AG04449 (cell line): ENCODE measurements around the gene KY.

Experiments used
- CTCF ChIA-PET: fragments of 350-600 bp; formaldehyde crosslinking; extraction: SDS; loops from one replicate; lab custom pipeline; 2021; ENCODE audit warnings: antibody characterized with exemption; lab: Yijun Ruan, JAX
- POLR2A ChIA-PET: fragments of 400-600, 350-600 bp; formaldehyde crosslinking; extraction: SDS; loops from one replicate; lab custom pipeline; 2020; ENCODE audit warnings: antibody characterized with exemption, inconsistent platforms; lab: Yijun Ruan, JAX
- DNase-seq: peaks from one replicate; pipeline ENCODE4 v3.0.0-alpha.2; 2010; ENCODE audit warnings: low read depth, low spot score
- H3K4me3 ChIP-seq: 2 replicates; pipeline ENCODE4 v1.5.1; 2011; ENCODE audit warnings: low read depth, mild to moderate bottlenecking, control low read depth, low read length
- CTCF ChIP-seq: IDR thresholded peaks from one replicate; pipeline ENCODE4 v1.5.1; 2011; ENCODE audit warnings: mild to moderate bottlenecking, moderate library complexity, low read length, control low read depth, inconsistent platforms; ENCODE audit not compliant: insufficient read depth; ENCODE audit errors: missing control alignments

KY gene

DNA sequence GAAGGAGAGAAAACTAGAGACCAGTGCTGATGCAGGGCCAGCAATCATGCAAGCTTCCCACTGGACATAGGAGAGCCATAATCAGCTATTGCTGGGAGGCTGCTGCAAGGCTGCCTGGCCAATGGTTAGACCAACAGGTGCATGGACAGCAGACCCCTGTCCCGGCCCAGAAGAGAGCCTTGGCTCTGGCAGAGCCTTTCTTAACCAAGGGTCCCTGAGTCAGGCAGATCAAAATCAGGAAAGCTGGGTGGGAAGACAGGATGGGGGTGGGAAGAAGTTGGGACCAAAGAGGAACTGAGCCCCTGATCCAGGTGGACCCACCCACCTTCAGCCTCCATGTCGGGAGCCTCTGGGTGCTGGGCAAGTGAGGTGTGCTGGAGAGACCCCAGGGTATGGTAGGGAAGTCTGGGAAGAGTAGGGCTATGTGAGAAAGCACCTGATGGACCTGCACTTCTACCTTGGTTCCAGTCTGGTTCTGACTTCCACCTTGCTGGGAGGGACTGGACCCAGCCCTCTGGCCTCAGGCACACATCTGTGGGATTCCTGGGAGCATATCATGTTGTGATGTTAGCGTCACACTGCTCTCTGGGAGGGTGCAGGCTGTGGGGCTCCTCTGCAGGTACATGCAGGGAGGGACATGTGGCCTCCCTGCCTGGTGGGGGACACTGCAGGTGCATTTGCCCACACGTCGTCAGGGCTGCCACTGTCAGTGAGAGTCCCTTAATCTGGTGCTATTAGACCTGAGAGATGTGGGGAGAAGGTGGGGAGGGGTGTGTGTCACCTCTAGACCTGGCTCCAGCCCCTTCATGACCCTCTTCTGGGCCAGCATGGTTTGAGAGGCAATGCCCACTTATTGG lies 24.7 kb downstream of the KY start:
- no peak overlapping the region for H3K4me3 ChIP-seq
- ChIA-PET CTCF (interaction anchor here (1.4 to 2.8 kb wide), 2 partner anchors 15 to 129 kb away, joined by 3 to 16 read pairs; no protein-coding TSS in a partner anchor), POLR2A (no interaction called here)
- no peak for TF ChIP-seq CTCF
- DNase-seq: no peak

DNA sequence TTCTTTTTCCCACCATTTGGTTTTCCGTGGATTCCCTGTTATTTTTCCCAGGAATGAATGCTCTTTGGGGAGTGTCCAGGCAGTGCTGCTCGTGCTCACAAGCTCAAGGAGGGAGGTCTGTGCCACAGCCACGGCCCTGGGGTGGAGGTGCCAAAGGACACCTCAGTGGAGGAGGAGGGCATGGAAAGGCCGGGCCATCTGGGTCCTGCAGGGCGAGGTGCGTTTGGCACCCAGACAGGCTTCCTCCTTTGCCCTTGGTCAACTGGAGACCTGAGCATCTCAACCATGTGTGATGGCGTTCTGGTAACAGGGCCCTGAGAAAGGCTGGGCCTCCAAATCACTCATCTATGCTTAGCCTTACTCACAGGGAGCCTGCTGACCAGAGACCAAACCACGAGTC lies 25.4 kb downstream of the KY start:
- no peak for DNase-seq
- ChIA-PET POLR2A (no interaction called here), CTCF (interaction anchor here (1.4 kb wide), 1 partner anchor 16 kb away, joined by 3 read pairs; no protein-coding TSS in a partner anchor)
- H3K4me3 ChIP-seq: no peak overlapping the region
- TF ChIP-seq CTCF: no peak

GRCh38 chr3:134624537-134625287 lies 26.1 kb downstream of the KY start:
- H3K4me3 ChIP-seq: no peak overlapping the region
- CTCF ChIA-PET: interaction anchor here (1.0 to 1.4 kb wide), 3 partner anchors 16 to 131 kb away, joined by 3 read pairs; no protein-coding TSS in a partner anchor
- TF ChIP-seq CTCF: no peak
- no peak for DNase-seq
- POLR2A ChIA-PET: no interaction called here

DNA sequence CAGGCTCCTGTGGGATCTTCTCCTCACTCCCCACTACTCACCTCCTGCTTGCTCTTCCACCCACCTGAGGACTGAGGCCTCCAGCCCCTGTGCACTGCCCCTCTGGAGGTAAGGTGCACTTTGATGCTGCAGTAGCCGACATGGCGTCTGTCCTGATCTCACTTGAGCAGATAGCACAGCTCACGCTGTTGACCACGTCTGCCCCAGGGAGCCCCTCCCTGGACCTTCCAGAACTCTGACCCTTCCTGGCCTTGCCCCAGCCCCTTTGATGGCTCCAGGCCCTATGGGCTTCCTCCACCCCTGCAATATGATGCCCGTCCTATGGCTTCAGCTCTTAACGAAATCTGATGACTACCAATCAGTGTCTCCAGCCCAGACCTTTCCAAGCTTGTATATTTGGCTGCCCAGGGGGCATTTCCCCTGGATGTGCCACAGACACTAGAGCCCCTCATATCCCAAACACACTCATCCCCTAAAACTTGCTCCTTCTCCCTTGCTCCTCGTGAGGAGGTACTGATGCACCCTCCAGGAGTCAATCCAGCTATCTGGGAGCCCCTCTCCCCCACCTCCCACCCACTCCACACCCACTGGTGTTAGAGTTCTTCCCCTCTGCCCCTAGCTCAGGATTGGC lies 27.1 kb downstream of the KY start:
- CTCF ChIA-PET: interaction anchor here (1.0 to 1.1 kb wide), 2 partner anchors 23 to 132 kb away, joined by 3 read pairs; no protein-coding TSS in a partner anchor
- TF ChIP-seq CTCF: no peak
- no peak overlapping the region for H3K4me3 ChIP-seq
- POLR2A ChIA-PET: no interaction called here
- no peak for DNase-seq

- ChIA-PET CTCF (interaction anchor here (1.7 to 3.8 kb wide), 2 partner anchors 17 to 132 kb away, joined by 6 to 17 read pairs; no protein-coding TSS in a partner anchor), POLR2A (no interaction called here)
- DNase-seq: no peak
These were observed 27.9 kb downstream of the KY start for GRCh38 chr3:134622806-134623365.

More at GRCh38 chr3:134622806-134623365, 27.9 kb downstream of the KY start:
- no peak for TF ChIP-seq CTCF
- H3K4me3 ChIP-seq: no peak overlapping the region
